K562 (cell line): ENCODE data around the gene ST6GAL1. TPM values are rescaled to one million over a fixed set of nuclear protein-coding genes. Genes with fewer than 3 reads are reported as not detected.
A peak's percentile ranks its signal among the peaks of the same experiment; 100 is the strongest.

Source experiments
- CEBPZ ChIP-seq: fragments of 150-350 bp; IDR thresholded peaks from 2 replicates; pipeline ENCODE4 v1.6.1; 2014; ENCODE audit warnings: low read depth, mild to moderate bottlenecking, low read length, borderline replicate concordance
- ELF4 ChIP-seq: fragments of 450-650 bp; formaldehyde crosslinking; IDR thresholded peaks from 2 replicates; pipeline ENCODE4 v1.4.0; 2022; ENCODE audit warnings: missing genetic modification characterization
- EP300 ChIP-seq: IDR thresholded peaks from 2 replicates; pipeline ENCODE4 v1.6.1; 2012; ENCODE audit warnings: low read length, improper control_type of control experiment
- ETS2 ChIP-seq: IDR thresholded peaks from 2 replicates; pipeline ENCODE4 v1.6.1; 2016; ENCODE audit warnings: borderline replicate concordance, missing genetic modification characterization, mild to moderate bottlenecking, moderate library complexity, missing compliant biosample characterization; ENCODE audit not compliant: poor library complexity, severe bottlenecking
- FOXA3 ChIP-seq, 2 experiments: fragments of 450-650 bp in 1 of 2; sonication (generic) in 1 of 2; formaldehyde crosslinking; IDR thresholded peaks in 1 of 2; conservative IDR thresholded peaks in 1 of 2; 2 replicates each; pipeline versions ENCODE4 v1.4.0 to v1.8.0; 2020 to 2022; ENCODE audit warnings: mild to moderate bottlenecking in 2 of 2, missing genetic modification reagents in 1 of 2
- HNRNPUL1 ChIP-seq: fragments of 200-400 bp; formaldehyde crosslinking; IDR thresholded peaks from 2 replicates; pipeline ENCODE4 v1.6.1; 2017; ENCODE audit warnings: low read length
- IFI16 ChIP-seq: fragments of 250-450 bp; sonication (Bioruptor Pico); IDR thresholded peaks from 2 replicates; pipeline ENCODE4 v2.1.2; 2022; ENCODE audit warnings: mild to moderate bottlenecking, inconsistent platforms
- KDM4B ChIP-seq, 2 experiments: fragments of 450-650 bp in 1 of 2; sonication (generic) in 1 of 2; IDR thresholded peaks; 2 replicates each; pipeline ENCODE4 v1.6.1; 2016 to 2017; ENCODE audit warnings: borderline replicate concordance in 2 of 2, antibody characterized with exemption in 1 of 2, low read depth in 1 of 2, mild to moderate bottlenecking in 1 of 2
- NBN ChIP-seq: fragments of 450-650 bp; IDR thresholded peaks from 2 replicates; pipeline ENCODE4 v1.6.1; 2016; ENCODE audit warnings: low read depth, mild to moderate bottlenecking
- NCOA4 ChIP-seq: fragments of 450-650 bp; IDR thresholded peaks from 2 replicates; pipeline ENCODE4 v1.6.1; 2018; ENCODE audit warnings: mild to moderate bottlenecking; ENCODE audit not compliant: partially characterized antibody
- NFE2L1 ChIP-seq: fragments of 450-650 bp; IDR thresholded peaks from 2 replicates; pipeline ENCODE4 v1.6.1; 2016; ENCODE audit warnings: missing genetic modification characterization, low read depth, mild to moderate bottlenecking, missing compliant biosample characterization, moderate library complexity, borderline replicate concordance
- PHF8 ChIP-seq: fragments of 200-600 bp; sonication (generic); IDR thresholded peaks from 2 replicates; pipeline ENCODE4 v1.6.1; 2012; ENCODE audit warnings: mixed run types, mild to moderate bottlenecking, inconsistent platforms, low read length, moderate library complexity, borderline replicate concordance
- POLR2G ChIP-seq: fragments of 200-400 bp; formaldehyde crosslinking; IDR thresholded peaks from 2 replicates; pipeline ENCODE4 v1.6.1; 2017; ENCODE audit warnings: low read depth, mild to moderate bottlenecking, antibody characterized with exemption, low read length, moderate library complexity
- SRSF7 ChIP-seq: fragments of 200-400 bp; formaldehyde crosslinking; optimal IDR thresholded peaks from 2 replicates; pipeline ENCODE3; 2017; ENCODE audit warnings: mild to moderate bottlenecking, low read depth, low read length
- TAF9B ChIP-seq: fragments of 450-650 bp; IDR thresholded peaks from 2 replicates; pipeline ENCODE4 v1.6.1; 2018; ENCODE audit warnings: mild to moderate bottlenecking; ENCODE audit not compliant: partially characterized antibody
- TOE1 ChIP-seq, 2 experiments: fragments of 450-650 bp in 1 of 2; sonication (generic) in 1 of 2; formaldehyde crosslinking in 1 of 2; IDR thresholded peaks; 2 replicates each; pipeline versions ENCODE4 v1.7.1 to v1.8.0; 2016 to 2022; ENCODE audit warnings: borderline replicate concordance in 2 of 2, mild to moderate bottlenecking in 2 of 2, antibody characterized with exemption in 1 of 2, inconsistent platforms in 1 of 2, low read depth in 1 of 2, missing genetic modification reagents in 1 of 2, moderate library complexity in 1 of 2
- ZBTB43 ChIP-seq: sonication (generic); formaldehyde crosslinking; IDR thresholded peaks from 2 replicates; pipeline ENCODE4 v1.8.0; 2023; ENCODE audit warnings: mild to moderate bottlenecking, missing genetic modification reagents
- ZFP36 ChIP-seq: fragments of 150-350 bp; IDR thresholded peaks from 2 replicates; pipeline ENCODE4 v1.6.1; 2018; ENCODE audit warnings: low read length, low read depth; ENCODE audit not compliant: partially characterized antibody
- ZNF134 ChIP-seq: fragments of 250-450 bp; sonication (Bioruptor Pico); conservative IDR thresholded peaks from 2 replicates; pipeline ENCODE4 v1.4.0; 2020
- ZNF707 ChIP-seq: fragments of 250-450 bp; sonication (Bioruptor Pico); conservative IDR thresholded peaks from 2 replicates; pipeline ENCODE4 v1.8.0; 2022; ENCODE audit warnings: inconsistent platforms, mild to moderate bottlenecking, moderate library complexity
- ZNF785 ChIP-seq: fragments of 250-450 bp; sonication (Bioruptor Pico); IDR thresholded peaks from 2 replicates; pipeline ENCODE4 v1.4.0; 2020; ENCODE audit warnings: mild to moderate bottlenecking
- polyA plus RNA-seq, 8 experiments: library from polyadenylated mRNA; depleted of rRNA in 4 of 8; stranded (reverse) in 5 of 8; unstranded in 3 of 8; fragments of >200 nt; fragmentation: Nextera tagmentation in 2 of 8; fragmentation: Illumina TruSeq in 1 of 8; extraction: Ambion mirVana in 2 of 8; extraction: Trizol in 1 of 8; gene quantifications; 2 replicates each; pipeline versions ENCODE4 v1.2.1 to v1.2.3, GENCODE V29; 2011 to 2014; ENCODE audit warnings: inconsistent platforms in 1 of 8, missing spikeins in 1 of 8
- total RNA-seq, 7 experiments: library from RNA; depleted of rRNA in 6 of 7; stranded (reverse); fragments of >200 nt in 6 of 7; fragmentation: Illumina TruSeq in 2 of 7; extraction: Trizol in 2 of 7; gene quantifications; 2 replicates each; pipeline versions ENCODE4 v1.2.1 to v1.2.3, GENCODE V29; 2011 to 2021; ENCODE audit warnings: low replicate concordance in 1 of 7
- TF ChIP-seq, protein P1 (sequence below): fragments of 450-650 bp; formaldehyde crosslinking; IDR thresholded peaks from 2 replicates; pipeline ENCODE4 v1.4.0; 2022; ENCODE audit warnings: missing genetic modification characterization

The ST6GAL1 gene
- total and polyA plus RNA-seq, 9 of the 15 experiments (the other 6 are each of a cell fraction or from before 2014, with no cell fraction given): 31.9 to 145 (median 71.0) TPM

DNA sequence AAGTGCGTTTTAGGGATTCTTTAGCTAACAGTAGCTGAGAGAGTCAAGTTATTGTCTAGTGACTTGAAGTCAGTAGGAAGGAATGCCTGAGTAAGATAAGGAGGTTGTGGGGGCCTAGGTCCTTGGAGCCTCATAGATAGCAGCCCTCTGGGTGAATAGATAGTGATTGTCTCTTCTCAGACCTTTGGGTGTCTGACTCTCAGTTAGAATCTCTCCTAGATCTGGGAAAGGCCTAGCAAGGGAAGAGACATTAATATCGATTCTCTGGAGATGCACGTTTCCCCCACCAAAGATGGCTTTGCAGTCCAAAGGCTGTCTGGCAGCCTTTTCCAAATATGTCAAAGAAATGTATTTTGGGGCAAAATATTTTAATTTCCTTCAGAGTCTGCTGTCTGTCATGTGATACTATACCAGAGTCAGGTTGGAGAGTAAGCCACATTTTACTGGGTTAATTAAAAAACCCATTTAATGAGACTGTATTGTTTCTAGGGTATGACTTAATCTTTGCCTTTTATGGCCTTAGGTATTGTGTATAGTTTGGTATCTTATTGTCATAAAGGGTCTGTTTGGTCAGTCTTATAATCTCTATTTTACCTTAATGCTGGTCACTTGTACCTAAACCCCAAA, 92.2 kb downstream of the ST6GAL1 start (continued):
- TF ChIP-seq ELF4: no peak; the same call in none of the 2 replicates
- no peak for TF ChIP-seq NFE2L1 (tag)
- no peak for TF ChIP-seq HNRNPUL1
- TF ChIP-seq KDM4B (IDR thresholded peaks at IDR 0.05; ENCODE audit: borderline replicate concordance in 2 of 2, low read depth in 1 of 2): no peak
- TF ChIP-seq NCOA4: peak; percentile 37
- no peak for TF ChIP-seq POLR2G
- no peak for TF ChIP-seq ZFP36
- TF ChIP-seq ZBTB43 (CRISPR knock-in tag): no peak
- TF ChIP-seq SRSF7: no peak
- TF ChIP-seq ZNF134 (CRISPR knock-in tag): no peak
- peak; percentile 99 for TF ChIP-seq EP300
- no peak for TF ChIP-seq TAF9B
- no peak for TF ChIP-seq ETS2 (tag)
- no peak for TF ChIP-seq ZNF785 (CRISPR knock-in tag)
- TF ChIP-seq ZNF707 (CRISPR knock-in tag): no peak
- no peak for TF ChIP-seq CEBPZ
- TF ChIP-seq, protein P1, sequence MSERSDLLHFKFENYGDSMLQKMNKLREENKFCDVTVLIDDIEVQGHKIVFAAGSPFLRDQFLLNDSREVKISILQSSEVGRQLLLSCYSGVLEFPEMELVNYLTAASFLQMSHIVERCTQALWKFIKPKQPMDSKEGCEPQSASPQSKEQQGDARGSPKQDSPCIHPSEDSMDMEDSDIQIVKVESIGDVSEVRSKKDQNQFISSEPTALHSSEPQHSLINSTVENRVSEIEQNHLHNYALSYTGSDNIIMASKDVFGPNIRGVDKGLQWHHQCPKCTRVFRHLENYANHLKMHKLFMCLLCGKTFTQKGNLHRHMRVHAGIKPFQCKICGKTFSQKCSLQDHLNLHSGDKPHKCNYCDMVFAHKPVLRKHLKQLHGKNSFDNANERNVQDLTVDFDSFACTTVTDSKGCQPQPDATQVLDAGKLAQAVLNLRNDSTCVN (CRISPR knock-in tag): no peak
- TF ChIP-seq PHF8: no peak
- no peak for TF ChIP-seq FOXA3 (CRISPR knock-in tag; conservative IDR thresholded peaks at IDR 0.05 in 1 of 2, IDR thresholded peaks at IDR 0.05 in 1 of 2)
- TF ChIP-seq TOE1 (IDR thresholded peaks at IDR 0.05; ENCODE audit: borderline replicate concordance): peak; percentile 50; the same call in 1 of the 2 replicates
- TF ChIP-seq TOE1 (CRISPR knock-in tag; IDR thresholded peaks at IDR 0.05; ENCODE audit: borderline replicate concordance, low read depth): no peak
- TF ChIP-seq NBN: peak; percentile 82
- no peak for TF ChIP-seq IFI16 (CRISPR knock-in tag)
